ENCODE results near the gene DHRS1. TPM values are rescaled to one million over a fixed set of nuclear protein-coding genes. Genes with fewer than 3 reads are reported as not detected.

DHRS1 gene
- total RNA-seq, 1 experiment from 2014 or later: 41.4 TPM

DNA sequence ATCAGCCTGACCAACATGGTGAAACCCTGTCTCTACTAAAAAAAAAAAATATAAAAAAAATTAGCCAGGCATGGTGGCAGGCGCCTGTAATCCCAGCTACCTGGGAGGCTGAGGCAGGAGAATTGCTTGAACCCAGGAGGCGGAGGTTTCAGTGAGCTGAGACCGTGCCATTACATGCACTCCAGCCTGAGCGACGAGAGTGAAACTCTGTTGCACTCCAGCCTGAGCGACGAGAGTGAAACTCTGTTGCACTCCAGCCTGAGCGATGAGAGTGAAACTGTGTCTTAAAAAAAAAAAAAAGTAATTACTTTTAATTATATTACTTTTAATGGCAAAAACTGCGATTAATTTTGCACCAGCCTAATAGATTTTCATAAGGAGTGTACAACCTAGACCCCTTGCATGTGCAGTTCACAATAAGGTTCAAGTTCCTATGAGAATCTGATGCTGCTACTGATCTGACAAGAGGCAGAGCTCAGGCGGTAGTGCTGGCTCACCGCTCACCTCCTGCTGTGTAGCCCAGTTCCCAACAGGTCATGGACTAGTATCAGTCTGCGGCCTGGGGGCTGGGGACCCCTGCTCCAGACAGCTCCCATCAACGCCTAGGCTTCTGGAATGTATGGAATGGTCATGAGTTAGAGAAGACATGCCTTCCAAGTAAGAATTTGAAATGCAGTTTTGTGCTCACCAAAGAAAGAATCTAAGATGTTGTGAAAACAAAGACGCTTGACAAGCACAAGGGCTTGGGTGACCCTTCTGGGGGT lies 21.8 kb upstream of the DHRS1 start:
- no peak overlapping the region for H3K4me2 ChIP-seq
- H3K27ac ChIP-seq: no peak overlapping the region
- H3K4me3 ChIP-seq: no peak overlapping the region
- H3F3A ChIP-seq (ENCODE audit: insufficient read depth, low read depth): no peaks in the 10 kb centered on the region; the same call in 1 of the 2 replicates
- H3K4me1 ChIP-seq (replicated peaks; ENCODE audit: insufficient read depth): no peaks in the 10 kb centered on the region
- no peak for DNase-seq
- H3K9me2 ChIP-seq (ENCODE audit: insufficient read depth): no peaks in the 10 kb centered on the region
- H3K36me3 ChIP-seq (ENCODE audit: low read depth): no peaks in the 10 kb centered on the region
- CTCF ChIA-PET: no interaction called here
- no peaks in the 10 kb centered on the region for H3K9me3 ChIP-seq (ENCODE audit: insufficient read depth, low read depth)
- H3K79me2 ChIP-seq (ENCODE audit: low read depth): no peaks in the 10 kb centered on the region
- intact Hi-C loops (cut with micrococcal nuclease; ENCODE audit: unreplicated experiment): no loop called here
- no peaks in the 10 kb centered on the region for H3K27me3 ChIP-seq (ENCODE audit: insufficient read depth, low read depth)
- no peak overlapping the region for H2AFZ ChIP-seq
- POLR2A ChIA-PET (ENCODE audit: unreplicated experiment): no interaction called here
- BruUV-seq (replicated peaks): no TSS peak
- H4K20me1 ChIP-seq (ENCODE audit: insufficient read depth): no peaks in the 10 kb centered on the region
- TF ChIP-seq, protein P1, sequence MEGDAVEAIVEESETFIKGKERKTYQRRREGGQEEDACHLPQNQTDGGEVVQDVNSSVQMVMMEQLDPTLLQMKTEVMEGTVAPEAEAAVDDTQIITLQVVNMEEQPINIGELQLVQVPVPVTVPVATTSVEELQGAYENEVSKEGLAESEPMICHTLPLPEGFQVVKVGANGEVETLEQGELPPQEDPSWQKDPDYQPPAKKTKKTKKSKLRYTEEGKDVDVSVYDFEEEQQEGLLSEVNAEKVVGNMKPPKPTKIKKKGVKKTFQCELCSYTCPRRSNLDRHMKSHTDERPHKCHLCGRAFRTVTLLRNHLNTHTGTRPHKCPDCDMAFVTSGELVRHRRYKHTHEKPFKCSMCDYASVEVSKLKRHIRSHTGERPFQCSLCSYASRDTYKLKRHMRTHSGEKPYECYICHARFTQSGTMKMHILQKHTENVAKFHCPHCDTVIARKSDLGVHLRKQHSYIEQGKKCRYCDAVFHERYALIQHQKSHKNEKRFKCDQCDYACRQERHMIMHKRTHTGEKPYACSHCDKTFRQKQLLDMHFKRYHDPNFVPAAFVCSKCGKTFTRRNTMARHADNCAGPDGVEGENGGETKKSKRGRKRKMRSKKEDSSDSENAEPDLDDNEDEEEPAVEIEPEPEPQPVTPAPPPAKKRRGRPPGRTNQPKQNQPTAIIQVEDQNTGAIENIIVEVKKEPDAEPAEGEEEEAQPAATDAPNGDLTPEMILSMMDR (conservative IDR thresholded peaks at IDR 0.05): no peak
- no peak for TF ChIP-seq EZH2 (IDR thresholded peaks at IDR 0.05; ENCODE audit: low read depth)

DNA sequence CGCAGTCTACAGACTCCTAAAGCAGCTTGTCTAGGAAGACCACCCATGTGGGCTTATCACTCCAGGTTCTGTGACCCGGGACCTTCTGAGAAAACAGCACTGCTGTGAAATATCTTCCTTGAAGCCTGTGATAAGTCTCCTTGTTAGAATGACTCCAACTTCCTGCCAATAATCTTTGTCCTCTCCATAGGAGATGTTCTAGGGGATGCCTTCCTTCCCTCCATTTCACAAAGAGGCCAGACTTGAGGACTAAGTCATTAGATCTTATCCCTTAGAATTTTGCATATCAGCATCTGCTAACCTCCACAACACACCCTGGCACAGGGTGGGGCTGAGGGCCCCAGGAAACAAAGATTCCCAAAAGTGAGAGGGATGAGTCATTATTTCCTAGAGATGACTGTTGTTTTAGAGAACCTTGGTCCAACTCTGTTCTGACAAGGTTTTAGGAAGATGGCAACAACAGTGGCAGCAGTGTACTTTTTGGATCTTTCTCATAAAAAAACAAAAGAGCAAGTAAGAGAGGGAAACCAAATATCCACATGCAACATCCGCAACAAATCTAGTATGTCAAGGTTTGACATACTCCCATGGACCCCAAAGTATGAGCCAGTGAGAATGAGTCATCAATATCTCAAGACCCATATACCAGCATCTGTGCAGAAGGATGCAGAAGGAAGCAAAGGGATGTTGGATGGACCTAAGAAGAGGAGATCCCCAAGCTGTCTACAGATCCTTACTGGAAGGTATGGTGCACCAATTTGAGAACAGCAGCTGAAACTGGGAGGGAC lies 17.8 kb upstream of the DHRS1 start:
- Histone ChIP-seq H3K4me3 (no peak overlapping the region), H3K36me3 (ENCODE audit: low read depth) (no peaks in the 10 kb centered on the region), H3K79me2 (ENCODE audit: low read depth) (no peaks in the 10 kb centered on the region), H3K9me3 (ENCODE audit: insufficient read depth, low read depth) (no peaks in the 10 kb centered on the region), H3K4me1 (replicated peaks; ENCODE audit: insufficient read depth) (no peaks in the 10 kb centered on the region), H3K4me2 (no peak overlapping the region), H2AFZ (no peak overlapping the region), H3F3A (ENCODE audit: insufficient read depth, low read depth) (no peaks in the 10 kb centered on the region; the same call in 1 of the 2 replicates), H3K27ac (no peak overlapping the region), H3K9me2 (ENCODE audit: insufficient read depth) (no peaks in the 10 kb centered on the region), H3K27me3 (ENCODE audit: insufficient read depth, low read depth) (no peaks in the 10 kb centered on the region), H4K20me1 (ENCODE audit: insufficient read depth) (no peaks in the 10 kb centered on the region)
- TF ChIP-seq EZH2 (IDR thresholded peaks at IDR 0.05; ENCODE audit: low read depth): no peak
- TF ChIP-seq, protein P1 (conservative IDR thresholded peaks at IDR 0.05): no peak
- intact Hi-C loops (cut with micrococcal nuclease; ENCODE audit: unreplicated experiment): no loop called here
- ChIA-PET CTCF (no interaction called here), POLR2A (ENCODE audit: unreplicated experiment) (no interaction called here)
- no peak for DNase-seq
- BruUV-seq (replicated peaks): no TSS peak

DNA sequence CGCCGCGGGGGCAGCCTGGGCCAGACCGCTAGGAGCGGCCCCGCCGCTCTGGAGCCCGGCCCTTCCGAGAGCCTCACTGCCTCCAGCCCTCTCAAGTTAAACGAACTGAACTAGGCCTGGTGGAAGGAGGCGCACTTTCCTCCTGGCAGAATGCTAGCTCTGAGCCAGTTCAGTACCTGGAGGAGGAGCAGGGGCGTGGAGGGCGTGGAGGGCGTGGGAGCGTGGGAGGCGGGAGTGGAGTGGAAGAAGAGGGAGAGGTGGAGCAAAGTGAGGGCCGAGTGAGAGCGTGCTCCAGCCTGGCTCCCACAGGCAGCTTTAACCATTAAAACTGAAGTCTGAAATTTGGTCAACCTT lies 17.0 kb upstream of the DHRS1 start:
- H3K27me3 ChIP-seq (ENCODE audit: insufficient read depth, low read depth): no peaks in the 10 kb centered on the region
- no peak overlapping the region for H2AFZ ChIP-seq
- H3K9me2 ChIP-seq (ENCODE audit: insufficient read depth): no peaks in the 10 kb centered on the region
- H3K4me2 ChIP-seq: no peak overlapping the region
- BruUV-seq (replicated peaks): no TSS peak
- no peaks in the 10 kb centered on the region for H3K9me3 ChIP-seq (ENCODE audit: insufficient read depth, low read depth)
- H3K36me3 ChIP-seq (ENCODE audit: low read depth): no peaks in the 10 kb centered on the region
- no peaks in the 10 kb centered on the region for H4K20me1 ChIP-seq (ENCODE audit: insufficient read depth)
- H3K4me3 ChIP-seq: no peak overlapping the region
- intact Hi-C loops (cut with micrococcal nuclease; ENCODE audit: unreplicated experiment): no loop called here
- no peak for DNase-seq
- ChIA-PET POLR2A (ENCODE audit: unreplicated experiment) (no interaction called here), CTCF (no interaction called here)
- no peaks in the 10 kb centered on the region for H3K79me2 ChIP-seq (ENCODE audit: low read depth)
- H3F3A ChIP-seq (ENCODE audit: insufficient read depth, low read depth): no peaks in the 10 kb centered on the region; the same call in 1 of the 2 replicates
- H3K4me1 ChIP-seq (replicated peaks; ENCODE audit: insufficient read depth): no peaks in the 10 kb centered on the region
- no peak for TF ChIP-seq EZH2 (IDR thresholded peaks at IDR 0.05; ENCODE audit: low read depth)
- TF ChIP-seq, protein P1 (conservative IDR thresholded peaks at IDR 0.05): no peak
- H3K27ac ChIP-seq: no peak overlapping the region

All from PC-9 (cell line).